ENCODE data around the gene LNX1.

LNX1 gene

DNA sequence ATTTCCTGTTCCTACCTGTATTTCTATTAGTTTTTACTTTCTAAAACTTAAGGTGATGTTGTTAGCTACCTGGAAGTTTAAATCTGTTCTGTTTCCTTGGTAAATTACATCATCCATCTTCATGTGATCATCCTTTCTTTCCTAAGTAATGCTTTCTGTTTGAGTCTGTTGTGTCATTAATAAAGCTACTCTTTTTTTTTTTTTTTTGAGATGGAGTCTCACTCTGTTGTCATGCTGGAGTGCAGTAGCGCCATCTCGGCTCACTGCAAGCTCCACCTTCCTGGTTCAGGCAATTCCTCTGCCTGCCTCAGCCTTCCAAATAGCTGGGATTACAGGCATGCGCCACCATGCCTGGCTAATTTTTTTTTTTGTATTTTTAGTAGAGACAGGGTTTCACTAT, 140.5 kb downstream of the LNX1 start:
- TF ChIP-seq TEAD4 (IDR thresholded peaks at IDR 0.05) (no peak), YY1 (IDR thresholded peaks at IDR 0.05; ENCODE audit: low read depth) (no peak), EGR1 (IDR thresholded peaks at IDR 0.05) (no peak), EP300 (IDR thresholded peaks at IDR 0.05; ENCODE audit: borderline replicate concordance) (no peak), ZBTB7A (IDR thresholded peaks at IDR 0.05; ENCODE audit: low read depth) (no peak), CEBPB (IDR thresholded peaks at IDR 0.05) (no peak), RAD21 (IDR thresholded peaks at IDR 0.05; ENCODE audit: low read depth) (no peak), FOXM1 (IDR thresholded peaks at IDR 0.05; ENCODE audit: borderline replicate concordance, low read depth) (no peak), USF1 (IDR thresholded peaks at IDR 0.05) (no peak), MAX (IDR thresholded peaks at IDR 0.05) (no peak)
- TF ChIP-seq, protein P1, sequence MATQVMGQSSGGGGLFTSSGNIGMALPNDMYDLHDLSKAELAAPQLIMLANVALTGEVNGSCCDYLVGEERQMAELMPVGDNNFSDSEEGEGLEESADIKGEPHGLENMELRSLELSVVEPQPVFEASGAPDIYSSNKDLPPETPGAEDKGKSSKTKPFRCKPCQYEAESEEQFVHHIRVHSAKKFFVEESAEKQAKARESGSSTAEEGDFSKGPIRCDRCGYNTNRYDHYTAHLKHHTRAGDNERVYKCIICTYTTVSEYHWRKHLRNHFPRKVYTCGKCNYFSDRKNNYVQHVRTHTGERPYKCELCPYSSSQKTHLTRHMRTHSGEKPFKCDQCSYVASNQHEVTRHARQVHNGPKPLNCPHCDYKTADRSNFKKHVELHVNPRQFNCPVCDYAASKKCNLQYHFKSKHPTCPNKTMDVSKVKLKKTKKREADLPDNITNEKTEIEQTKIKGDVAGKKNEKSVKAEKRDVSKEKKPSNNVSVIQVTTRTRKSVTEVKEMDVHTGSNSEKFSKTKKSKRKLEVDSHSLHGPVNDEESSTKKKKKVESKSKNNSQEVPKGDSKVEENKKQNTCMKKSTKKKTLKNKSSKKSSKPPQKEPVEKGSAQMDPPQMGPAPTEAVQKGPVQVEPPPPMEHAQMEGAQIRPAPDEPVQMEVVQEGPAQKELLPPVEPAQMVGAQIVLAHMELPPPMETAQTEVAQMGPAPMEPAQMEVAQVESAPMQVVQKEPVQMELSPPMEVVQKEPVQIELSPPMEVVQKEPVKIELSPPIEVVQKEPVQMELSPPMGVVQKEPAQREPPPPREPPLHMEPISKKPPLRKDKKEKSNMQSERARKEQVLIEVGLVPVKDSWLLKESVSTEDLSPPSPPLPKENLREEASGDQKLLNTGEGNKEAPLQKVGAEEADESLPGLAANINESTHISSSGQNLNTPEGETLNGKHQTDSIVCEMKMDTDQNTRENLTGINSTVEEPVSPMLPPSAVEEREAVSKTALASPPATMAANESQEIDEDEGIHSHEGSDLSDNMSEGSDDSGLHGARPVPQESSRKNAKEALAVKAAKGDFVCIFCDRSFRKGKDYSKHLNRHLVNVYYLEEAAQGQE (IDR thresholded peaks at IDR 0.05; ENCODE audit: low read depth) = no peak

DNA sequence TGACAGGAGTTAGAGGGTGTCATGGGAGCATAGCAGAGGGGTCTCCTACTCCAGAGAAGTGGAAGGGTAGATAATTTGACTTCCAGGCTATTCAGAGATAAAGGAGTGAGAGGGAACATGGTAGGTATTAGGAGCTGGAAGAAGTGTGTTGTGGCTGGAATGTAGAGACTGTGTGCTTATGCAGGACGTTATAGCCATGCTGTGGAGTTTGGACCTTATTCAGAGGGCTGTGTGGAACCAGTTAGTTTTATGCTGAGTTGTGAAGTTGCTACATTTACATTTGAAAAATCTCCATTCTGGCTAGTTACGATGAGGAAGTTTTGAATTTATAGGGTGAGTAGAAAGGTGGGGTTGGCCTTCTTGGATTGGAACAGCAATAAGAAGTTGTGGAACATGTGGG, 146.3 kb downstream of the LNX1 start:
- TF ChIP-seq TAF1 (IDR thresholded peaks at IDR 0.05; ENCODE audit: low read depth) = no peak
- TF ChIP-seq EGR1 (IDR thresholded peaks at IDR 0.05) = no peak
- TF ChIP-seq ZBTB7A (IDR thresholded peaks at IDR 0.05; ENCODE audit: low read depth) = no peak
- TF ChIP-seq FOXM1 (IDR thresholded peaks at IDR 0.05; ENCODE audit: borderline replicate concordance, low read depth) = no peak

DNA sequence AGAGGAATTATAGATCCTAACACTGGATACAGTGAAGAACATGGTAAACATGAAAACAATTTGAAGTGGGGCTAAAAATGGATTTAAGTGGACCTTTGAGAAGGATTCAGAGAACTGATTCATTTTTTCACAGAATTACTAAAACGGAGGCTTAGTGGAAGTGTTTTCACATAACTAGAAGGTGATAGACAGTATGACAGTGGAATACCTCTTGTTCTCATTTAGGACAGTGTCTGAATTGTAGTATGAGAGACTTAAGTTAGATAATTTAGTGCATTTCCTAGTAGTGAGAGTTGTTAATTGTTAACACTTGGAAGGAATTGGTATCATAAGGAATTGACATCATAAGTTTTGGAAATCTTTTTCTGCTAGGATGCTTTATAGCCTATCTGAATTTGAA, 149.7 kb downstream of the LNX1 start:
- no peak for TF ChIP-seq TAF1 (IDR thresholded peaks at IDR 0.05; ENCODE audit: low read depth)
- no peak for TF ChIP-seq CREB1 (IDR thresholded peaks at IDR 0.05; ENCODE audit: low read depth)
- TF ChIP-seq YY1 (IDR thresholded peaks at IDR 0.05; ENCODE audit: low read depth) = no peak
- TF ChIP-seq RAD21 (IDR thresholded peaks at IDR 0.05; ENCODE audit: low read depth) = no peak
- TF ChIP-seq TCF12 (IDR thresholded peaks at IDR 0.05; ENCODE audit: low read depth) = no peak
- no peak for TF ChIP-seq USF1 (IDR thresholded peaks at IDR 0.05)
- no peak for TF ChIP-seq EGR1 (IDR thresholded peaks at IDR 0.05)
- no peak for TF ChIP-seq ZBTB7A (IDR thresholded peaks at IDR 0.05; ENCODE audit: low read depth)
- TF ChIP-seq NFIC (IDR thresholded peaks at IDR 0.05) = no peak
- TF ChIP-seq, protein P1 (IDR thresholded peaks at IDR 0.05; ENCODE audit: low read depth) = no peak

GRCh38 chr4:53436251-53436650, 155.0 kb downstream of the LNX1 start:
- TF ChIP-seq CREB1 (IDR thresholded peaks at IDR 0.05; ENCODE audit: low read depth) = no peak
- no peak for TF ChIP-seq TAF1 (IDR thresholded peaks at IDR 0.05; ENCODE audit: low read depth)
- no peak for TF ChIP-seq ZBTB7A (IDR thresholded peaks at IDR 0.05; ENCODE audit: low read depth)
- TF ChIP-seq RAD21 (IDR thresholded peaks at IDR 0.05; ENCODE audit: low read depth) = no peak

GRCh38 chr4:53432528-53433424, 158.5 kb downstream of the LNX1 start:
- TF ChIP-seq EP300 (IDR thresholded peaks at IDR 0.05; ENCODE audit: borderline replicate concordance) (no peak), CEBPB (IDR thresholded peaks at IDR 0.05) (no peak), USF1 (IDR thresholded peaks at IDR 0.05) (no peak), NFIC (IDR thresholded peaks at IDR 0.05) (no peak), MAX (IDR thresholded peaks at IDR 0.05) (no peak), YY1 (IDR thresholded peaks at IDR 0.05; ENCODE audit: low read depth) (no peak), ZBTB7A (IDR thresholded peaks at IDR 0.05; ENCODE audit: low read depth) (no peak), CREB1 (IDR thresholded peaks at IDR 0.05; ENCODE audit: low read depth) (no peak)
- TF ChIP-seq, protein P1 (IDR thresholded peaks at IDR 0.05; ENCODE audit: low read depth) = no peak

Data from Ishikawa (cell line).